Lower leg skin (tissue), 3 donors: ENCODE data around the gene BMP7.

ENCODE experiments used
- POLR2A ChIP-seq, 2 donors: fragments of 450-650 bp; IDR thresholded peaks; one replicate each; pipeline ENCODE4 v1.6.1; 2016 to 2017; ENCODE audit warnings: antibody characterized with exemption in 2 of 2, mild to moderate bottlenecking in 1 of 2, moderate library complexity in 1 of 2
- TF ChIP-seq, protein P1 (sequence below), 3 donors: fragments of 450-650 bp; IDR thresholded peaks; one replicate each; pipeline ENCODE4 v1.5.1; 2016; ENCODE audit warnings: antibody characterized with exemption in 3 of 3, mild to moderate bottlenecking in 3 of 3, moderate library complexity in 2 of 3

DNA sequence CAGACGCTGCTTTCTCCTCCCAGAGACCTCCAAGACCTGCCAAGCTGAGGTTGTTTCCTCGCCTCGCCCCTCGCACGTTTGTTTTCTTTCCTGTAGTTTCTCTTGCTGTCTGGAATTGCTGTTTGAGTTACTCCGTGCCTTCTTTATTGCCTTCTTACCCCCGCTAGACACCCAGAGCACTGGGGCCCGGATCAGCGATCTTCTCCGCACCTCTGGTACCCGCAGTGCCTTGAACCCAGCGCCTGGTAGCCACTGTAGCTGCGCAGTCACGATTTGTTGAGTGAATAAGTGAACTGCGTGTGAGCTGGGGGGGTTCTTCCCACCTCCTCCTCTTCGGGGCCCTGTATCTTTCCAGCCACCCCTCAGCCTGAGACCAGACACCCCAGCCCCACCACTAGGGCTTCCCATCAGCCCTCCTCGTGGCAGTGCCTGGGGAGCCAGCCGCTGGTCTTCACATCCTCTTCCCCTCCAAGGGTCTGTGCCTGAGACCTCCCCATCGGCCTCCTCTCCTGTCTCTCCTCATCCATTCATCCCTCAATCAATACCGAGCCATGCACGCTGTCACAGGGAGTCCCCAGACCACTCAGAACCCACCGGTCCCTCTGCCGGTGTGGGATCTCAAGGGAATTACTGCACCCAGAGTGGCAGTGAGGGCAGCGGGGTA, 849 bp upstream of the BMP7 start:
- TF ChIP-seq, protein P1, sequence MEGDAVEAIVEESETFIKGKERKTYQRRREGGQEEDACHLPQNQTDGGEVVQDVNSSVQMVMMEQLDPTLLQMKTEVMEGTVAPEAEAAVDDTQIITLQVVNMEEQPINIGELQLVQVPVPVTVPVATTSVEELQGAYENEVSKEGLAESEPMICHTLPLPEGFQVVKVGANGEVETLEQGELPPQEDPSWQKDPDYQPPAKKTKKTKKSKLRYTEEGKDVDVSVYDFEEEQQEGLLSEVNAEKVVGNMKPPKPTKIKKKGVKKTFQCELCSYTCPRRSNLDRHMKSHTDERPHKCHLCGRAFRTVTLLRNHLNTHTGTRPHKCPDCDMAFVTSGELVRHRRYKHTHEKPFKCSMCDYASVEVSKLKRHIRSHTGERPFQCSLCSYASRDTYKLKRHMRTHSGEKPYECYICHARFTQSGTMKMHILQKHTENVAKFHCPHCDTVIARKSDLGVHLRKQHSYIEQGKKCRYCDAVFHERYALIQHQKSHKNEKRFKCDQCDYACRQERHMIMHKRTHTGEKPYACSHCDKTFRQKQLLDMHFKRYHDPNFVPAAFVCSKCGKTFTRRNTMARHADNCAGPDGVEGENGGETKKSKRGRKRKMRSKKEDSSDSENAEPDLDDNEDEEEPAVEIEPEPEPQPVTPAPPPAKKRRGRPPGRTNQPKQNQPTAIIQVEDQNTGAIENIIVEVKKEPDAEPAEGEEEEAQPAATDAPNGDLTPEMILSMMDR (IDR thresholded peaks at IDR 0.05), result no peak
- no peak for TF ChIP-seq POLR2A (IDR thresholded peaks at IDR 0.05)
